MCF 10A (cell line): Measurements from ENCODE around the gene ODAD4. TPM values are rescaled to one million over a fixed set of nuclear protein-coding genes. Genes with fewer than 3 reads are reported as not detected.

Experiments
- total RNA-seq: library from RNA; stranded (reverse); gene quantifications from 2 replicates; pipeline ENCODE4 v1.2.3, GENCODE V29; 2022

Gene ODAD4
- total RNA-seq, 1 experiment from 2014 or later = 0.96 TPM

Other genes starting within 250 kb of the ODAD4 start
- gene EIF1, start 241.7 kb upstream of the ODAD4 start, total RNA-seq = 1,945 and 2,169 TPM in 2 replicates
- gene GAST, start 218.3 kb upstream of the ODAD4 start, total RNA-seq = not detected in 2 replicates
- gene HAP1, start 196.0 kb upstream of the ODAD4 start, total RNA-seq = 0.37 and 0.49 TPM in 2 replicates
- 112 and 131 TPM in 2 replicates for gene JUP, start 143.9 kb upstream of the ODAD4 start, total RNA-seq
- 36.4 and 41.5 TPM in 2 replicates for gene P3H4, start 118.7 kb upstream of the ODAD4 start, total RNA-seq
- gene FKBP10, start 117.6 kb upstream of the ODAD4 start, total RNA-seq = 142 and 159 TPM in 2 replicates
- gene NT5C3B, start 94.4 kb upstream of the ODAD4 start, total RNA-seq = 59.8 and 65.1 TPM in 2 replicates
- gene KLHL10, start 92.8 kb upstream of the ODAD4 start, total RNA-seq = not detected in 2 replicates
- gene KLHL11, start 65.2 kb upstream of the ODAD4 start, total RNA-seq = 19.1 and 22.3 TPM in 2 replicates
- gene ACLY, start 11.7 kb upstream of the ODAD4 start, total RNA-seq = 67.7 and 67.9 TPM in 2 replicates
- gene CNP, start 36.2 kb downstream of the ODAD4 start, total RNA-seq = 42.6 and 46.2 TPM in 2 replicates
- gene DNAJC7, start 86.8 kb downstream of the ODAD4 start, total RNA-seq = 112 and 130 TPM in 2 replicates
- 34.1 and 40.0 TPM in 2 replicates for gene NKIRAS2, start 89.5 kb downstream of the ODAD4 start, total RNA-seq
- gene C17orf113, start 120.0 kb downstream of the ODAD4 start, total RNA-seq = 0.72 and 0.81 TPM in 2 replicates
- gene ZNF385C, start 167.9 kb downstream of the ODAD4 start, total RNA-seq = 0.26 and 0.44 TPM in 2 replicates
- gene DHX58, start 182.1 kb downstream of the ODAD4 start, total RNA-seq = 2.8 and 4.2 TPM in 2 replicates
- gene KAT2A, start 190.8 kb downstream of the ODAD4 start, total RNA-seq = 37.4 and 44.6 TPM in 2 replicates
- not detected in 2 replicates for gene HSPB9, start 192.2 kb downstream of the ODAD4 start, total RNA-seq
- 101 and 119 TPM in 2 replicates for gene RAB5C, start 224.4 kb downstream of the ODAD4 start, total RNA-seq